Liver (tissue), 9 donors: ENCODE data around the gene GJB2. TPM values are rescaled to one million over a fixed set of nuclear protein-coding genes. Genes with fewer than 3 reads are reported as not detected.

ENCODE experiments used
- DNase-seq: peaks from one replicate; pipeline ENCODE4 v3.0.0-alpha.2; 2017; ENCODE audit warnings: low spot score
- H3K27ac ChIP-seq, 2 donors: one replicate each; pipeline ENCODE4 v1.7.0; 2013; ENCODE audit warnings: inconsistent platforms in 2 of 2, low read length in 2 of 2, control low read depth in 1 of 2, low read depth in 1 of 2, mild to moderate bottlenecking in 1 of 2
- H3K27me3 ChIP-seq, 4 donors: one replicate each; pipeline versions ENCODE4 v1.6.1 to v1.7.0; 2013; ENCODE audit warnings: low read length in 3 of 4, inconsistent platforms in 1 of 4, mild to moderate bottlenecking in 1 of 4, moderate library complexity in 1 of 4; ENCODE audit not compliant: control insufficient read depth in 4 of 4, insufficient read depth in 4 of 4
- H3K36me3 ChIP-seq, 4 donors: one replicate each; pipeline versions ENCODE4 v1.6.1 to v1.7.0; 2013; ENCODE audit warnings: low read length in 3 of 4, mild to moderate bottlenecking in 3 of 4, low read depth in 1 of 4, moderate library complexity in 1 of 4; ENCODE audit not compliant: control insufficient read depth in 4 of 4, insufficient read depth in 3 of 4
- H3K4me1 ChIP-seq, 4 donors: one replicate each; pipeline versions ENCODE4 v1.6.1 to v1.7.0; 2013; ENCODE audit warnings: low read length in 3 of 4, mild to moderate bottlenecking in 3 of 4, moderate library complexity in 1 of 4; ENCODE audit not compliant: control insufficient read depth in 4 of 4, insufficient read depth in 4 of 4
- H3K4me3 ChIP-seq, 3 donors: one replicate each; pipeline versions ENCODE4 v1.6.1 to v1.7.0; 2013; ENCODE audit warnings: low read length in 3 of 3, control low read depth in 1 of 3, low read depth in 1 of 3, mild to moderate bottlenecking in 1 of 3
- H3K9ac ChIP-seq, 2 donors: one replicate each; pipeline ENCODE4 v1.7.0; 2013; ENCODE audit warnings: low read length in 2 of 2, mild to moderate bottlenecking in 2 of 2, moderate library complexity in 2 of 2, control low read depth in 1 of 2, low read depth in 1 of 2
- H3K9me3 ChIP-seq, 4 donors: one replicate each; pipeline versions ENCODE4 v1.6.1 to v1.7.0; 2013; ENCODE audit warnings: low read length in 3 of 4; ENCODE audit not compliant: control insufficient read depth in 4 of 4
- EGR1 ChIP-seq, 2 donors: IDR thresholded peaks; 2 replicates each; pipeline ENCODE4 v1.6.1; 2016 to 2018; ENCODE audit warnings: antibody characterized with exemption in 2 of 2, low read depth in 2 of 2
- FOXA1 ChIP-seq: IDR thresholded peaks from 2 replicates; pipeline ENCODE4 v1.6.1; 2016; ENCODE audit warnings: antibody characterized with exemption
- FOXA2 ChIP-seq: IDR thresholded peaks from 2 replicates; pipeline ENCODE4 v1.6.1; 2016; ENCODE audit warnings: antibody characterized with exemption
- GABPA ChIP-seq, 2 donors: IDR thresholded peaks in 1 of 2; conservative IDR thresholded peaks in 1 of 2; 2 replicates each; pipeline ENCODE4 v1.6.1; 2016; ENCODE audit warnings: antibody characterized with exemption in 2 of 2, mild to moderate bottlenecking in 1 of 2, moderate library complexity in 1 of 2
- HNF4G ChIP-seq: IDR thresholded peaks from 2 replicates; pipeline ENCODE4 v1.6.1; 2016; ENCODE audit warnings: antibody characterized with exemption
- JUND ChIP-seq, 2 donors: IDR thresholded peaks; 2 replicates each; pipeline ENCODE4 v1.6.1; 2016; ENCODE audit warnings: antibody characterized with exemption in 2 of 2
- NR2F2 ChIP-seq: IDR thresholded peaks from 2 replicates; pipeline ENCODE4 v1.6.1; 2016; ENCODE audit warnings: antibody characterized with exemption
- RAD21 ChIP-seq, 2 donors: IDR thresholded peaks; 2 replicates each; pipeline ENCODE4 v1.6.1; 2016; ENCODE audit warnings: antibody characterized with exemption in 2 of 2, mild to moderate bottlenecking in 2 of 2
- RXRA ChIP-seq, 2 donors: IDR thresholded peaks; 2 replicates each; pipeline ENCODE4 v1.6.1; 2017 to 2018; ENCODE audit warnings: antibody characterized with exemption in 2 of 2, mild to moderate bottlenecking in 1 of 2
- SP1 ChIP-seq: IDR thresholded peaks from 2 replicates; pipeline ENCODE4 v1.6.1; 2018; ENCODE audit warnings: antibody characterized with exemption, mild to moderate bottlenecking
- TAF1 ChIP-seq: conservative IDR thresholded peaks from 2 replicates; pipeline ENCODE4 v1.6.1; 2016; ENCODE audit warnings: antibody characterized with exemption, mild to moderate bottlenecking
- YY1 ChIP-seq: IDR thresholded peaks from 2 replicates; pipeline ENCODE4 v1.6.1; 2016; ENCODE audit warnings: antibody characterized with exemption, mild to moderate bottlenecking
- WGBS: extraction: QIAGEN DNeasy Blood & Tissue Kit; methylation state at CpG from one replicate; pipeline ENCODE4 v1.1.7; 2013; 5-methylcytosine and 5-hydroxymethylcytosine counted together
- polyA plus RNA-seq, 2 donors: library from polyadenylated mRNA; stranded (reverse) in 1 of 2; unstranded in 1 of 2; fragments of 200-250 nt in 1 of 2; fragments of >200 nt in 1 of 2; fragmentation: Nextera tagmentation in 1 of 2; extraction: Ambion mirVana in 1 of 2; gene quantifications; one replicate each; pipeline versions ENCODE4 v1.2.1 to v1.2.3, GENCODE V29; 2013 to 2015
- total RNA-seq, 2 donors: library from RNA; depleted of rRNA; stranded (reverse); fragments of >200 nt; gene quantifications; one replicate each; pipeline ENCODE4 v1.2.3, GENCODE V29; 2014
- TF ChIP-seq, protein P1 (sequence below): fragments of 150-350 bp; IDR thresholded peaks from 2 replicates; pipeline ENCODE4 v1.5.1; 2017; ENCODE audit warnings: improper control_type of control experiment, low read depth, low read length; ENCODE audit not compliant: missing input control
- TF ChIP-seq, protein P2 (sequence below): IDR thresholded peaks from 2 replicates; pipeline ENCODE4 v1.6.1; 2016; ENCODE audit warnings: antibody characterized with exemption, mild to moderate bottlenecking
- TF ChIP-seq, protein P3 (sequence below): IDR thresholded peaks from 2 replicates; pipeline ENCODE4 v1.6.1; 2016; ENCODE audit warnings: antibody characterized with exemption
- TF ChIP-seq, protein P4 (sequence below): IDR thresholded peaks from 2 replicates; pipeline ENCODE4 v1.6.1; 2016; ENCODE audit warnings: antibody characterized with exemption
- donor health status: healthy.
- donor health status: healthy.
- donor health status: healthy.
- donor health status: healthy.
- donor health status: healthy.

Gene GJB2
- total and polyA plus RNA-seq, 4 donors: 8.0 to 50.1 (median 20.6) TPM

DNA sequence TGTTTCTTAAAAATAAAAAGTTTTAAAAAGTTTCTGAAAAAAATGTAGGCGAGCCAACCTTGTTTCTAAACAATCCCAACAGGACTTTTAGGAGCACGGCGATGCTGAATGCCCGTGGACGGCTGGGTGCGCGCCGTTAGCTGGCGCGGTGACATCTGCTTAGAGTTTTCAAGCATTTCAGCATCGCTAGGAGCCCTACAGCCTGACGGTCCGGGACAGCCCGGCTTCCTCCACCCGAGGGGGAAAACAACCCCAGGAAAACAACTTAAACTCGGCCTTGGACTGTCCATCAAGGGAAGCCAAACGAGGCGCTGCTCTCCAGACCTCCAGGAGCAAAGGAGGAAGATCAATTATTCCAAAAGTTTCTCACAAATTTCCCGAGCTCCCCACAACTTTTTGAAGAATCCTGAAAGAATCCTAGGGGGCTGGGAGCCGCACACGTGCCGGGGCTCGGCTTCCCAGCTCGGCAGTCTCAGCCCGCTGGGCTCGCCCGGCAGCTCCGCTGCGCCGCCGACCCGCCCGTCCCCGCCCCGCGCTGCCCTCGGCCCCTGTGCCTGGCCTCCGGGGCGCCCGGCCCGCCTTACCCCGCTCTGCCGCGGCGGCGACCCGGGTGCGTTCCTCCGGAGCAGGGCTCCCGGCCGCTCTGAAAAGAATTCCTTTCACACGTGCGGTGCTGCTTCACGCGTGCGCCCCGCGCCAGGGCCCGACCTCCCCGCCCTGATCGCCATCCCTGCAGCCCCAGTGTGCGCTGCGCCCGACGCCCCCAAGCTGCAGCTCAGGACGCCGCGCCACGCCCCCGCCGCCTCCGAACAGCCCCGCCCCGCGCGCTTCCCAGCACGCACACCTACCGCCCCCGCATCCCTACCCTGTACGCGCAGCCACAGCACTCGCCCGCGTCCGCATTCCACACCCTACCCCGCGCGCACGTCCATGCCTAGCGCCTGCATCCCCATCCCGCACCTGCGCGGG lies 32.1 kb downstream of the GJB2 start, which contains the start of gene GJA3:
GJA3 (minus strand) TSS at position 747 of the 969 bp plus-strand sequence. CDS start 17,764 bp downstream, outside the sequence.
- H3K27me3 ChIP-seq: peaks cover 0 to 21% (median 6%) of the 10 kb centered on the region in 4 donors
- 2% methylated on average over 93 of the region's 93 CpGs for WGBS

DNA sequence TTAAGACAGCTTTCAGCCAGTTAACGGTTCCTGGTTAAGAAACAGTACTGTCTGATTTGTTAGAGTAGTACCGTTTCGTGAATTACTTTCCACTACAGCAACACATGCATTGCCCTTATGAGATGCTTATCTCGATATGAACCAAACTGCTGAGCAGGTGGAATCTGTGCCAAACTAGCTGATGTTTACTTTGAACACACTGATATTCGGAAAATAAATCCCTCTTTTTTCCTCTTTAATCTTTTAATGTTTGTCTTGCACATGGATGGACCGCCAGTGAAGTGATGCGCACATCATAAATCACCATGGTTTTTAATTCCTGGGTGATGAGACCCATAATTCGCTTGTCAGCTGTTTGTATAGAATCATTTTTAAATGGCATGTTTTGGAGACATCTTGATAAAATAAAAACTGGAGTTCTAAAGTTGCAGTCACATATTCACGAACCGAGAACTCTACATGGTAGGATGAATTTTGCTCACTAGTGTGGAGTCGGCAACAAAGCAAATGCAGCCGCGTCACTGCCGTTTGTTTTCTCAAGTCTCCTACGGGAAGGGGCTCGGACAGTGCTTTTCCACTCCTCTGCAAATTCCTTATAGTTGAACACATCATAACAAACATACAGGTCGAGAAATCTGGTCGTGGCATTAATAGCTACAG lies 33.0 kb downstream of the GJB2 start:
- H3K4me1 ChIP-seq: peaks cover 6 to 19% (median 15%) of the 10 kb centered on the region in 4 donors
- WGBS: 28% methylated on average over 18 of the region's 18 CpGs
- no peak overlapping the region for H3K27ac ChIP-seq
- TF ChIP-seq, protein P1, sequence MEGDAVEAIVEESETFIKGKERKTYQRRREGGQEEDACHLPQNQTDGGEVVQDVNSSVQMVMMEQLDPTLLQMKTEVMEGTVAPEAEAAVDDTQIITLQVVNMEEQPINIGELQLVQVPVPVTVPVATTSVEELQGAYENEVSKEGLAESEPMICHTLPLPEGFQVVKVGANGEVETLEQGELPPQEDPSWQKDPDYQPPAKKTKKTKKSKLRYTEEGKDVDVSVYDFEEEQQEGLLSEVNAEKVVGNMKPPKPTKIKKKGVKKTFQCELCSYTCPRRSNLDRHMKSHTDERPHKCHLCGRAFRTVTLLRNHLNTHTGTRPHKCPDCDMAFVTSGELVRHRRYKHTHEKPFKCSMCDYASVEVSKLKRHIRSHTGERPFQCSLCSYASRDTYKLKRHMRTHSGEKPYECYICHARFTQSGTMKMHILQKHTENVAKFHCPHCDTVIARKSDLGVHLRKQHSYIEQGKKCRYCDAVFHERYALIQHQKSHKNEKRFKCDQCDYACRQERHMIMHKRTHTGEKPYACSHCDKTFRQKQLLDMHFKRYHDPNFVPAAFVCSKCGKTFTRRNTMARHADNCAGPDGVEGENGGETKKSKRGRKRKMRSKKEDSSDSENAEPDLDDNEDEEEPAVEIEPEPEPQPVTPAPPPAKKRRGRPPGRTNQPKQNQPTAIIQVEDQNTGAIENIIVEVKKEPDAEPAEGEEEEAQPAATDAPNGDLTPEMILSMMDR: no peak
- TF ChIP-seq GABPA (IDR thresholded peaks at IDR 0.05 in 1 of 2, conservative IDR thresholded peaks at IDR 0.05 in 1 of 2) (no peak), RAD21 (IDR thresholded peaks at IDR 0.05) (no peak), TAF1 (no peak), EGR1 (IDR thresholded peaks at IDR 0.05; ENCODE audit: low read depth in 2 of 2) (no peak), SP1 (no peak), FOXA1 (no peak), NR2F2 (no peak), RXRA (IDR thresholded peaks at IDR 0.05) (no peak), HNF4G (no peak), JUND (IDR thresholded peaks at IDR 0.05) (no peak), FOXA2 (no peak), YY1 (no peak)
- TF ChIP-seq, protein P2, sequence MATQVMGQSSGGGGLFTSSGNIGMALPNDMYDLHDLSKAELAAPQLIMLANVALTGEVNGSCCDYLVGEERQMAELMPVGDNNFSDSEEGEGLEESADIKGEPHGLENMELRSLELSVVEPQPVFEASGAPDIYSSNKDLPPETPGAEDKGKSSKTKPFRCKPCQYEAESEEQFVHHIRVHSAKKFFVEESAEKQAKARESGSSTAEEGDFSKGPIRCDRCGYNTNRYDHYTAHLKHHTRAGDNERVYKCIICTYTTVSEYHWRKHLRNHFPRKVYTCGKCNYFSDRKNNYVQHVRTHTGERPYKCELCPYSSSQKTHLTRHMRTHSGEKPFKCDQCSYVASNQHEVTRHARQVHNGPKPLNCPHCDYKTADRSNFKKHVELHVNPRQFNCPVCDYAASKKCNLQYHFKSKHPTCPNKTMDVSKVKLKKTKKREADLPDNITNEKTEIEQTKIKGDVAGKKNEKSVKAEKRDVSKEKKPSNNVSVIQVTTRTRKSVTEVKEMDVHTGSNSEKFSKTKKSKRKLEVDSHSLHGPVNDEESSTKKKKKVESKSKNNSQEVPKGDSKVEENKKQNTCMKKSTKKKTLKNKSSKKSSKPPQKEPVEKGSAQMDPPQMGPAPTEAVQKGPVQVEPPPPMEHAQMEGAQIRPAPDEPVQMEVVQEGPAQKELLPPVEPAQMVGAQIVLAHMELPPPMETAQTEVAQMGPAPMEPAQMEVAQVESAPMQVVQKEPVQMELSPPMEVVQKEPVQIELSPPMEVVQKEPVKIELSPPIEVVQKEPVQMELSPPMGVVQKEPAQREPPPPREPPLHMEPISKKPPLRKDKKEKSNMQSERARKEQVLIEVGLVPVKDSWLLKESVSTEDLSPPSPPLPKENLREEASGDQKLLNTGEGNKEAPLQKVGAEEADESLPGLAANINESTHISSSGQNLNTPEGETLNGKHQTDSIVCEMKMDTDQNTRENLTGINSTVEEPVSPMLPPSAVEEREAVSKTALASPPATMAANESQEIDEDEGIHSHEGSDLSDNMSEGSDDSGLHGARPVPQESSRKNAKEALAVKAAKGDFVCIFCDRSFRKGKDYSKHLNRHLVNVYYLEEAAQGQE: no peak
- TF ChIP-seq, protein P3, sequence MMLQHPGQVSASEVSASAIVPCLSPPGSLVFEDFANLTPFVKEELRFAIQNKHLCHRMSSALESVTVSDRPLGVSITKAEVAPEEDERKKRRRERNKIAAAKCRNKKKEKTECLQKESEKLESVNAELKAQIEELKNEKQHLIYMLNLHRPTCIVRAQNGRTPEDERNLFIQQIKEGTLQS: no peak
- TF ChIP-seq, protein P4, sequence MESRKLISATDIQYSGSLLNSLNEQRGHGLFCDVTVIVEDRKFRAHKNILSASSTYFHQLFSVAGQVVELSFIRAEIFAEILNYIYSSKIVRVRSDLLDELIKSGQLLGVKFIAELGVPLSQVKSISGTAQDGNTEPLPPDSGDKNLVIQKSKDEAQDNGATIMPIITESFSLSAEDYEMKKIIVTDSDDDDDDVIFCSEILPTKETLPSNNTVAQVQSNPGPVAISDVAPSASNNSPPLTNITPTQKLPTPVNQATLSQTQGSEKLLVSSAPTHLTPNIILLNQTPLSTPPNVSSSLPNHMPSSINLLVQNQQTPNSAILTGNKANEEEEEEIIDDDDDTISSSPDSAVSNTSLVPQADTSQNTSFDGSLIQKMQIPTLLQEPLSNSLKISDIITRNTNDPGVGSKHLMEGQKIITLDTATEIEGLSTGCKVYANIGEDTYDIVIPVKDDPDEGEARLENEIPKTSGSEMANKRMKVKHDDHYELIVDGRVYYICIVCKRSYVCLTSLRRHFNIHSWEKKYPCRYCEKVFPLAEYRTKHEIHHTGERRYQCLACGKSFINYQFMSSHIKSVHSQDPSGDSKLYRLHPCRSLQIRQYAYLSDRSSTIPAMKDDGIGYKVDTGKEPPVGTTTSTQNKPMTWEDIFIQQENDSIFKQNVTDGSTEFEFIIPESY: no peak
- H3K4me3 ChIP-seq: no peak overlapping the region
- H3K9ac ChIP-seq: no peak overlapping the region
- DNase-seq: no peak
- no peaks in the 10 kb centered on the region for H3K36me3 ChIP-seq
- H3K9me3 ChIP-seq: no peaks in the 10 kb centered on the region
- H3K27me3 ChIP-seq: peaks cover 0 to 21% (median 6%) of the 10 kb centered on the region in 4 donors

More for the DNA sequence above, 32.1 kb downstream of the GJB2 start, which contains the start of gene GJA3:
- Histone ChIP-seq H3K4me1 (peaks cover 6 to 19% (median 15%) of the 10 kb centered on the region in 4 donors), H3K4me3 (peak within 1 kb of the TSS in 1 of 3 donors; percentile 71), H3K36me3 (no peaks in the 10 kb centered on the region), H3K9me3 (no peaks in the 10 kb centered on the region), H3K9ac (no peak within 1 kb of the TSS), H3K27ac (no peak within 1 kb of the TSS)
- peak; percentile 41 for DNase-seq
- TF ChIP-seq EGR1 (IDR thresholded peaks at IDR 0.05; ENCODE audit: low read depth in 2 of 2): peak in 1 of 2 donors; percentile 59
- TF ChIP-seq, protein P2: no peak
